H1 (cell line): ENCODE data around the gene METRN. TPM values are rescaled to one million over a fixed set of nuclear protein-coding genes. Genes with fewer than 3 reads are reported as not detected.
"Not testable (repeated sequence)": the region's sequence is repeated elsewhere in the genome, so short reads cannot be mapped to it uniquely, and the experiment has no call there.

Experiments used
- CTCF ChIA-PET: fragments of 300-600 bp; sonication (Branson Sonifier 250); formaldehyde crosslinking; loops from one replicate; lab custom pipeline; 2021; ENCODE audit not compliant: partially characterized antibody; lab: Charles Lee
- POLR2A ChIA-PET: fragments of 300-600 bp; sonication (Branson Sonifier 250); formaldehyde crosslinking; loops from one replicate; lab custom pipeline; 2021; ENCODE audit warnings: inconsistent platforms; ENCODE audit not compliant: partially characterized antibody; lab: Charles Lee
- DNase-seq, 2 experiments: peaks; one replicate each; pipeline versions ENCODE4 v3.0.0 to v3.0.0-alpha.2; 2010 to 2022; ENCODE audit warnings: low spot score in 2 of 2, low read depth in 1 of 2, mixed read lengths in 1 of 2
- FAIRE-seq: peaks from 2 replicates; lab custom pipeline; 2011; peaks lifted over from hg19 to GRCh38; lab: Jason Lieb, UNC
- H2AFZ ChIP-seq: 2 replicates; pipeline ENCODE4 v1.8.1; 2012; ENCODE audit warnings: low read length, inconsistent platforms
- H2AK5ac ChIP-seq: 2 replicates; pipeline ENCODE4 v1.6.1; 2013; ENCODE audit warnings: low read depth, low read length
- H2BK120ac ChIP-seq: replicated peaks from 2 replicates; pipeline ENCODE3; 2013; ENCODE audit warnings: low read depth, low read length, inconsistent platforms
- H2BK12ac ChIP-seq: 2 replicates; pipeline ENCODE4 v1.6.1; 2013; ENCODE audit warnings: low read depth, low read length
- H2BK15ac ChIP-seq: 2 replicates; pipeline ENCODE4 v1.6.1; 2013; ENCODE audit warnings: low read length
- H2BK20ac ChIP-seq: 2 replicates; pipeline ENCODE4 v1.6.1; 2013; ENCODE audit warnings: low read length
- H2BK5ac ChIP-seq: 2 replicates; pipeline ENCODE4 v1.6.1; 2013; ENCODE audit warnings: low read depth, low read length
- H3K14ac ChIP-seq: 2 replicates; pipeline ENCODE4 v1.6.1; 2013; ENCODE audit warnings: inconsistent platforms; ENCODE audit not compliant: insufficient read length
- H3K18ac ChIP-seq: 2 replicates; pipeline ENCODE4 v1.6.1; 2013; ENCODE audit warnings: low read length; ENCODE audit errors: extremely low read depth
- H3K23ac ChIP-seq: 2 replicates; pipeline ENCODE4 v1.6.1; 2013; ENCODE audit warnings: inconsistent platforms; ENCODE audit not compliant: insufficient read length
- H3K23me2 ChIP-seq: 2 replicates; pipeline ENCODE4 v1.6.1; 2013; ENCODE audit warnings: low read depth, low read length
- H3K27ac ChIP-seq: 2 replicates; pipeline ENCODE4 v1.6.1; 2011; ENCODE audit warnings: low read depth, low read length, inconsistent platforms
- H3K27me3 ChIP-seq, 4 experiments: replicated peaks in 1 of 4; 1 replicate in 1 of 4; 2 replicates in 3 of 4; pipeline versions ENCODE4 v1.6.1 to v1.8.1; 2011 to 2013; ENCODE audit warnings: low read length in 3 of 4, mild to moderate bottlenecking in 3 of 4, inconsistent platforms in 2 of 4, mixed read lengths in 2 of 4, moderate library complexity in 1 of 4; ENCODE audit not compliant: control insufficient read depth in 3 of 4, insufficient read depth in 3 of 4; ENCODE audit errors: extremely low read depth in 1 of 4
- H3K36me3 ChIP-seq, 4 experiments: 2 replicates each; pipeline versions ENCODE4 v1.6.1 to v1.8.1; 2011 to 2013; ENCODE audit warnings: mild to moderate bottlenecking in 4 of 4, low read length in 3 of 4, moderate library complexity in 2 of 4, control low read depth in 1 of 4, inconsistent platforms in 1 of 4; ENCODE audit not compliant: insufficient read depth in 4 of 4, control insufficient read depth in 2 of 4
- H3K4ac ChIP-seq: replicated peaks from 2 replicates; pipeline ENCODE3; 2013; ENCODE audit warnings: low read length, low read depth, mixed read lengths, inconsistent platforms; ENCODE audit not compliant: insufficient read length
- H3K4me1 ChIP-seq, 4 experiments: replicated peaks in 1 of 4; 1 replicate in 1 of 4; 2 replicates in 3 of 4; pipeline versions ENCODE4 v1.6.1 to v1.8.1; 2011 to 2013; ENCODE audit warnings: low read length in 3 of 4, inconsistent platforms in 2 of 4, mixed read lengths in 1 of 4; ENCODE audit not compliant: insufficient read depth in 4 of 4, control insufficient read depth in 3 of 4
- H3K4me2 ChIP-seq, 2 experiments: 2 replicates each; pipeline versions ENCODE4 v1.6.1 to v1.8.1; 2011 to 2013; ENCODE audit warnings: low read depth in 2 of 2, low read length in 2 of 2, control low read depth in 1 of 2, inconsistent platforms in 1 of 2, mild to moderate bottlenecking in 1 of 2; ENCODE audit not compliant: insufficient read depth in 1 of 2
- H3K4me3 ChIP-seq, 4 experiments: fragments of 200-600, 300-600 bp in 1 of 4; sonication (generic), shearing (Covaris generic), sonication (Bioruptor Twin) in 1 of 4; 2 replicates each; pipeline versions ENCODE4 v1.5.1 to v1.8.1; 2011 to 2016; ENCODE audit warnings: low read length in 4 of 4, low read depth in 3 of 4, control low read depth in 2 of 4, inconsistent platforms in 2 of 4, mild to moderate bottlenecking in 2 of 4, mixed read lengths in 1 of 4, moderate library complexity in 1 of 4; ENCODE audit not compliant: insufficient read depth in 2 of 4; ENCODE audit errors: extremely low read depth in 1 of 4
- H3K56ac ChIP-seq: replicated peaks from 2 replicates; pipeline ENCODE3; 2013; ENCODE audit warnings: low read depth, mild to moderate bottlenecking, mixed read lengths, low read length, inconsistent platforms; ENCODE audit not compliant: insufficient read length
- H3K79me1 ChIP-seq: 2 replicates; pipeline ENCODE4 v1.6.1; 2013; ENCODE audit warnings: low read depth, low read length, control low read depth
- H3K79me2 ChIP-seq, 2 experiments: 2 replicates each; pipeline versions ENCODE4 v1.6.1 to v1.8.1; 2012 to 2013; ENCODE audit warnings: low read length in 2 of 2, mild to moderate bottlenecking in 2 of 2, inconsistent platforms in 1 of 2; ENCODE audit not compliant: insufficient read depth in 2 of 2, control insufficient read depth in 1 of 2
- H3K9ac ChIP-seq, 4 experiments: replicated peaks in 1 of 4; 1 replicate in 1 of 4; 2 replicates in 3 of 4; pipeline versions ENCODE4 v1.6.1 to v1.8.1; 2011 to 2013; ENCODE audit warnings: low read depth in 3 of 4, low read length in 3 of 4, control low read depth in 2 of 4, mild to moderate bottlenecking in 2 of 4, moderate library complexity in 2 of 4, inconsistent platforms in 1 of 4; ENCODE audit errors: extremely low read depth in 1 of 4
- H3K9me3 ChIP-seq, 2 experiments: 2 replicates each; pipeline versions ENCODE4 v1.6.1 to v1.8.1; 2012 to 2013; ENCODE audit warnings: mild to moderate bottlenecking in 2 of 2, moderate library complexity in 2 of 2, control low read depth in 1 of 2, inconsistent platforms in 1 of 2, low read depth in 1 of 2, low read length in 1 of 2, mixed read lengths in 1 of 2; ENCODE audit not compliant: insufficient read depth in 2 of 2
- H4K20me1 ChIP-seq, 2 experiments: replicated peaks in 1 of 2; 2 replicates each; pipeline versions ENCODE3 to v1.8.1; 2011 to 2013; ENCODE audit warnings: inconsistent platforms in 2 of 2, low read length in 2 of 2, mild to moderate bottlenecking in 1 of 2; ENCODE audit not compliant: insufficient read depth in 2 of 2, control insufficient read depth in 1 of 2
- H4K5ac ChIP-seq: 2 replicates; pipeline ENCODE4 v1.6.1; 2013; ENCODE audit warnings: low read length, low read depth, mixed read lengths, inconsistent platforms; ENCODE audit not compliant: insufficient read length
- H4K8ac ChIP-seq: 2 replicates; pipeline ENCODE4 v1.8.0; 2013; ENCODE audit warnings: mild to moderate bottlenecking, moderate library complexity, low read length, inconsistent platforms; ENCODE audit not compliant: insufficient read depth; ENCODE audit errors: extremely low read depth
- H4K91ac ChIP-seq: replicated peaks from 2 replicates; pipeline ENCODE3; 2013; ENCODE audit warnings: low read length, mixed read lengths, inconsistent platforms; ENCODE audit not compliant: insufficient read length
- CTCF ChIP-seq, 3 experiments: IDR thresholded peaks; 1 replicate in 2 of 3; 2 replicates in 1 of 3; pipeline versions ENCODE4 v1.5.1 to v1.6.1; 2011; ENCODE audit warnings: low read length in 3 of 3, mild to moderate bottlenecking in 3 of 3, inconsistent platforms in 2 of 3, low read depth in 1 of 3, moderate library complexity in 1 of 3; ENCODE audit not compliant: insufficient read depth in 1 of 3; ENCODE audit errors: control extremely low read depth in 1 of 3
- RAD21 ChIP-seq, 2 experiments: IDR thresholded peaks in 1 of 2; conservative IDR thresholded peaks in 1 of 2; 2 replicates each; pipeline ENCODE4 v1.6.1; 2011; ENCODE audit warnings: low read depth in 2 of 2, low read length in 2 of 2, improper control_type of control experiment in 1 of 2, inconsistent platforms in 1 of 2, mild to moderate bottlenecking in 1 of 2, moderate library complexity in 1 of 2
- WGBS, 2 experiments: shearing (Covaris generic) in 1 of 2; methylation state at CpG; one replicate each; pipeline versions ENCODE4 v1.1.6 to v1.1.7; 2013 to 2015; ENCODE audit warnings: low lambda C conversion rate in 2 of 2, mixed read lengths in 2 of 2, inconsistent platforms in 1 of 2, low coverage in 1 of 2, missing lambda C conversion rate in 1 of 2; ENCODE audit not compliant: insufficient replicate concordance in 2 of 2, insufficient coverage in 1 of 2, insufficient read length in 1 of 2; ENCODE audit errors: extremely low coverage in 1 of 2, missing lambda C conversion rate in 1 of 2; 5-methylcytosine and 5-hydroxymethylcytosine counted together
- polyA plus RNA-seq, 7 experiments: library from polyadenylated mRNA; depleted of rRNA in 3 of 7; stranded (reverse) in 5 of 7; unstranded in 2 of 7; fragments of >200 nt in 5 of 7; fragments of 200-250 nt in 2 of 7; gene quantifications; 1 replicate in 5 of 7; 2 replicates in 1 of 7; 4 replicates in 1 of 7; pipeline versions ENCODE4 v1.2.1 to v1.2.3, GENCODE V29; 2011 to 2013; ENCODE audit warnings: missing spikeins in 2 of 7, mixed read lengths in 2 of 7
- total RNA-seq: library from RNA; stranded (reverse); fragmentation: NEBNext Ultra II Directional; extraction: Animal tissue kit (Norgen Biotek cat#: 25700); gene quantifications from 2 replicates; pipeline ENCODE4 v1.2.1, GENCODE V29; 2021

METRN gene
- total and polyA plus RNA-seq, 2 of the 8 experiments (the other 6 are each of a cell fraction or from before 2014, with no cell fraction given) = 18.7 to 25.8 TPM

GRCh38 chr16:712740-713250, 2.1 kb upstream of the METRN start:
- H4K5ac ChIP-seq, H4K8ac ChIP-seq, H2BK120ac ChIP-seq, H4K20me1 ChIP-seq, H2AFZ ChIP-seq, H3K56ac ChIP-seq, H2BK5ac ChIP-seq, H3K9me3 ChIP-seq, H3K79me1 ChIP-seq, H3K27ac ChIP-seq, H3K18ac ChIP-seq, H3K9ac ChIP-seq, H3K4me2 ChIP-seq, H3K36me3 ChIP-seq, H3K4ac ChIP-seq, H3K14ac ChIP-seq, H3K79me2 ChIP-seq, H4K91ac ChIP-seq, H3K4me3 ChIP-seq, H3K23ac ChIP-seq, H2BK20ac ChIP-seq, H2BK15ac ChIP-seq, H2BK12ac ChIP-seq, H2AK5ac ChIP-seq: not testable (repeated sequence)
- peak in 1 of 2 experiments; percentile 89 for DNase-seq
- Histone ChIP-seq H3K27me3 (peaks cover 6 to 65% (median 41%) of the 10 kb centered on the region in 4 experiments), H3K4me1 (peaks cover 0 to 19% (median 13%) of the 10 kb centered on the region in 4 experiments; a peak in 5 of 7 replicates), H3K23me2 (peaks cover 11% of the 10 kb centered on the region; the same call in 1 of the 2 replicates)
- CTCF ChIA-PET = interaction anchor here (0.9 to 33.4 kb wide), 21 partner anchors 10 to 391 kb away, joined by 3 to 977 read pairs (median 6); partner anchors contain the start of genes ANTKMT, CCDC78, CHTF18 and CIAO3
- WGBS, 2 experiments = 59% methylated on average over 13 of the region's 13 CpGs; no CpG with 5 or more reads in 1 of the 2 experiments
- peak; percentile 82 for FAIRE-seq
- POLR2A ChIA-PET = interaction anchor here (1.6 to 20.9 kb wide), 3 partner anchors 14 to 73 kb away, joined by 4 to 353 read pairs (median 7); partner anchors contain the start of genes ANTKMT, CCDC78, HAGHL and JMJD8
- peak; percentile 8 to 28; a peak in 2 of 4 replicates for TF ChIP-seq RAD21 (IDR thresholded peaks at IDR 0.05 in 1 of 2, conservative IDR thresholded peaks at IDR 0.05 in 1 of 2; ENCODE audit: low read depth in 2 of 2, low read length in 2 of 2)
- TF ChIP-seq CTCF (IDR thresholded peaks at IDR 0.05; ENCODE audit: control extremely low read depth in 1 of 3, insufficient read depth in 1 of 3, low read depth in 1 of 3, low read length in 3 of 3) = peak; percentile 38 to 55 (median 44)
